Fibroblast of lung (primary cell): Measurements from ENCODE around the gene SULT4A1. TPM values are rescaled to one million over a fixed set of nuclear protein-coding genes. Genes with fewer than 3 reads are reported as not detected.

ENCODE experiments used
- DNase-seq, 2 donors: peaks; one replicate each; pipeline versions ENCODE4 v3.0.0 to v3.0.0-alpha.2; 2010; ENCODE audit warnings: low read depth in 2 of 2
- H2AFZ ChIP-seq: 2 replicates; pipeline ENCODE4 v1.5.1; 2012; ENCODE audit warnings: low read length, control low read depth, inconsistent platforms
- H3K27ac ChIP-seq: 2 replicates; pipeline ENCODE4 v1.5.1; 2011; ENCODE audit warnings: low read length, control low read depth; ENCODE audit not compliant: insufficient read depth
- H3K27me3 ChIP-seq: 2 replicates; pipeline ENCODE4 v1.5.1; 2011; ENCODE audit warnings: mild to moderate bottlenecking, low read length; ENCODE audit not compliant: control insufficient read depth, insufficient read depth
- H3K36me3 ChIP-seq: 2 replicates; pipeline ENCODE4 v1.5.1; 2011; ENCODE audit warnings: low read length; ENCODE audit not compliant: control insufficient read depth, insufficient read depth
- H3K4me1 ChIP-seq: 2 replicates; pipeline ENCODE4 v1.5.1; 2011; ENCODE audit warnings: low read length; ENCODE audit not compliant: control insufficient read depth, insufficient read depth; ENCODE audit errors: extremely low read depth
- H3K4me2 ChIP-seq: 2 replicates; pipeline ENCODE4 v1.5.1; 2011; ENCODE audit warnings: low read length, control low read depth; ENCODE audit not compliant: insufficient read depth; ENCODE audit errors: extremely low read depth
- H3K4me3 ChIP-seq, 4 experiments: fragments of 200-600 bp in 1 of 4; sonication (generic) in 1 of 4; replicated peaks in 1 of 4; 2 replicates each; pipeline ENCODE4 v1.5.1; 2011 to 2016; ENCODE audit warnings: low read length in 4 of 4, low read depth in 3 of 4, mild to moderate bottlenecking in 3 of 4, control low read depth in 2 of 4, inconsistent platforms in 1 of 4, mixed read lengths in 1 of 4; ENCODE audit not compliant: insufficient read depth in 1 of 4; ENCODE audit errors: control extremely low read depth in 1 of 4
- H3K79me2 ChIP-seq: 2 replicates; pipeline ENCODE4 v1.5.1; 2012; ENCODE audit warnings: mild to moderate bottlenecking, low read length, inconsistent platforms; ENCODE audit not compliant: control insufficient read depth, insufficient read depth
- H3K9ac ChIP-seq: 2 replicates; pipeline ENCODE4 v1.5.1; 2011; ENCODE audit warnings: mild to moderate bottlenecking, low read length, control low read depth; ENCODE audit not compliant: insufficient read depth
- H3K9me3 ChIP-seq: 2 replicates; pipeline ENCODE4 v1.5.1; 2012; ENCODE audit warnings: low read depth, low read length; ENCODE audit not compliant: control insufficient read depth, insufficient read depth
- H4K20me1 ChIP-seq: 2 replicates; pipeline ENCODE4 v1.5.1; 2011; ENCODE audit warnings: low read length; ENCODE audit not compliant: control insufficient read depth, insufficient read depth; ENCODE audit errors: extremely low read depth
- CTCF ChIP-seq, 2 donors: IDR thresholded peaks in 1 of 2; conservative IDR thresholded peaks in 1 of 2; 1 replicate in 1 of 2; 2 replicates in 1 of 2; pipeline ENCODE4 v1.5.1; 2011 to 2012; ENCODE audit warnings: low read length in 2 of 2, control low read depth in 1 of 2, inconsistent platforms in 1 of 2, low read depth in 1 of 2, mild to moderate bottlenecking in 1 of 2
- EZH2 ChIP-seq: IDR thresholded peaks from 2 replicates; pipeline ENCODE4 v1.5.1; 2012; ENCODE audit warnings: low read length, control low read depth, mild to moderate bottlenecking; ENCODE audit errors: missing control alignments
- polyA plus RNA-seq, 2 donors: library from polyadenylated mRNA; depleted of rRNA in 1 of 2; stranded (reverse) in 1 of 2; unstranded in 1 of 2; fragments of >200 nt; gene quantifications; 2 replicates each; pipeline ENCODE4 v1.2.1, GENCODE V29; 2011 to 2012; ENCODE audit warnings: missing spikeins in 1 of 2
- total RNA-seq: library from RNA; depleted of rRNA; stranded (reverse); fragments of >200 nt; gene quantifications from 2 replicates; pipeline ENCODE4 v1.2.1, GENCODE V29; 2014

SULT4A1 gene
- total and polyA plus RNA-seq, 2 donors (not counting 1 experiment from before 2014, with no cell fraction given) = 0.16 to 0.50 TPM

GRCh38 chr22:43827003-43827735, 35.1 kb downstream of the SULT4A1 start:
- peak overlapping the region; percentile 45 for H3K27ac ChIP-seq
- TF ChIP-seq CTCF (conservative IDR thresholded peaks at IDR 0.05 in 1 of 2, IDR thresholded peaks at IDR 0.05 in 1 of 2; ENCODE audit: low read depth in 1 of 2, low read length in 2 of 2) (no peak), EZH2 (no peak)

GRCh38 chr22:43826142-43827002, 35.9 kb downstream of the SULT4A1 start:
- peak; percentile 82 to 86 for DNase-seq
- H4K20me1 ChIP-seq = no peaks in the 10 kb centered on the region
- H3K36me3 ChIP-seq = no peaks in the 10 kb centered on the region
- H2AFZ ChIP-seq = no peak overlapping the region
- H3K79me2 ChIP-seq = no peaks in the 10 kb centered on the region
- TF ChIP-seq EZH2 (no peak), CTCF (conservative IDR thresholded peaks at IDR 0.05 in 1 of 2, IDR thresholded peaks at IDR 0.05 in 1 of 2; ENCODE audit: low read depth in 1 of 2, low read length in 2 of 2) (peak; percentile 41 to 43)
- H3K4me2 ChIP-seq = peak overlapping the region; percentile 80
- no peaks in the 10 kb centered on the region for H3K9me3 ChIP-seq
- peaks cover 2% of the 10 kb centered on the region for H3K27me3 ChIP-seq
- peak overlapping the region; percentile 45 for H3K27ac ChIP-seq
- H3K4me3 ChIP-seq = peak overlapping the region in 1 of 4 experiments; percentile 46
- H3K4me1 ChIP-seq = peaks cover 23% of the 10 kb centered on the region
- H3K9ac ChIP-seq = no peak overlapping the region

More at GRCh38 chr22:43827003-43827735, 35.1 kb downstream of the SULT4A1 start:
- Histone ChIP-seq H4K20me1 (no peaks in the 10 kb centered on the region), H3K36me3 (no peaks in the 10 kb centered on the region), H3K9me3 (no peaks in the 10 kb centered on the region), H3K4me2 (peak overlapping the region; percentile 80), H3K4me1 (peaks cover 23% of the 10 kb centered on the region), H3K79me2 (no peaks in the 10 kb centered on the region), H3K4me3 (peak overlapping the region in 2 of 4 experiments; percentile 13 to 46), H3K9ac (peak overlapping the region; percentile 13), H2AFZ (peak overlapping the region; percentile 29), H3K27me3 (peaks cover 2% of the 10 kb centered on the region)
- no peak for DNase-seq

GRCh38 chr22:43825651-43826050, 36.7 kb downstream of the SULT4A1 start:
- Histone ChIP-seq H3K27ac (no peak overlapping the region), H3K79me2 (no peaks in the 10 kb centered on the region), H4K20me1 (no peaks in the 10 kb centered on the region), H3K4me1 (peaks cover 22% of the 10 kb centered on the region), H3K4me3 (no peak overlapping the region), H3K27me3 (peaks cover 2% of the 10 kb centered on the region), H2AFZ (no peak overlapping the region), H3K4me2 (no peak overlapping the region), H3K36me3 (no peaks in the 10 kb centered on the region), H3K9me3 (no peaks in the 10 kb centered on the region), H3K9ac (no peak overlapping the region)
- TF ChIP-seq CTCF (conservative IDR thresholded peaks at IDR 0.05 in 1 of 2, IDR thresholded peaks at IDR 0.05 in 1 of 2; ENCODE audit: low read depth in 1 of 2, low read length in 2 of 2) (no peak), EZH2 (no peak)
- DNase-seq = no peak
